Progenitor cell of endocrine pancreas (in vitro differentiated cells): ENCODE results near the gene NDST3. TPM values are rescaled to one million over a fixed set of nuclear protein-coding genes. Genes with fewer than 3 reads are reported as not detected.

Experiments used
- DNase-seq: peaks from one replicate; pipeline ENCODE4 v3.0.0; 2021; ENCODE audit warnings: low spot score; ENCODE audit not compliant: unreplicated experiment
- H3K27ac Mint-ChIP-seq: 2 replicates; pipeline ENCODE4 v1.8.0; 2021; ENCODE audit warnings: mild to moderate bottlenecking, moderate library complexity, mixed read lengths
- H3K27me3 Mint-ChIP-seq: 2 replicates; pipeline ENCODE4 v1.8.0; 2021; ENCODE audit warnings: mixed read lengths
- H3K36me3 Mint-ChIP-seq: 2 replicates; pipeline ENCODE4 v1.8.0; 2022; ENCODE audit warnings: mixed read lengths; ENCODE audit not compliant: insufficient read depth
- H3K4me1 Mint-ChIP-seq: 2 replicates; pipeline ENCODE4 v1.8.0; 2021; ENCODE audit warnings: low read depth, mixed read lengths
- H3K4me3 Mint-ChIP-seq: 2 replicates; pipeline ENCODE4 v1.8.0; 2021; ENCODE audit warnings: low read depth, mild to moderate bottlenecking, moderate library complexity, mixed read lengths
- H3K9me3 Mint-ChIP-seq: 2 replicates; pipeline ENCODE4 v1.8.0; 2021; ENCODE audit warnings: low read depth, mixed read lengths
- CTCF ChIP-seq: fragments of 200-600 bp; sonication (generic); IDR thresholded peaks from one replicate; pipeline ENCODE4 v1.5.0; 2021; ENCODE audit warnings: antibody characterized with exemption, mild to moderate bottlenecking; ENCODE audit not compliant: unreplicated experiment
- total RNA-seq: library from RNA; stranded (reverse); gene quantifications from 2 replicates; pipeline ENCODE4 v1.2.1, GENCODE V29; 2021

Gene NDST3
- total RNA-seq, 1 donor from 2014 or later, result 1.8 TPM

GRCh38 chr4:118076958-118077766 is 42.9 kb downstream of the NDST3 start:
- no peaks in the 10 kb centered on the region for H3K4me1 Mint-ChIP-seq
- no peak for DNase-seq
- TF ChIP-seq CTCF, result peak; percentile 46
- H3K27ac Mint-ChIP-seq, result no peak overlapping the region
- H3K27me3 Mint-ChIP-seq, result no peaks in the 10 kb centered on the region
- no peaks in the 10 kb centered on the region for H3K36me3 Mint-ChIP-seq
- peaks cover 9% of the 10 kb centered on the region for H3K9me3 Mint-ChIP-seq
- no peak overlapping the region for H3K4me3 Mint-ChIP-seq

GRCh38 chr4:118077767-118078105 is 43.5 kb downstream of the NDST3 start:
- Mint-ChIP-seq H3K27me3 (no peaks in the 10 kb centered on the region), H3K4me1 (no peaks in the 10 kb centered on the region), H3K4me3 (no peak overlapping the region), H3K27ac (no peak overlapping the region), H3K9me3 (peaks cover 9% of the 10 kb centered on the region), H3K36me3 (no peaks in the 10 kb centered on the region)
- DNase-seq, result no peak
- TF ChIP-seq CTCF, result no peak

- Mint-ChIP-seq H3K36me3 (no peaks in the 10 kb centered on the region), H3K4me1 (no peaks in the 10 kb centered on the region), H3K4me3 (no peak overlapping the region), H3K9me3 (peaks cover 5% of the 10 kb centered on the region), H3K27me3 (no peaks in the 10 kb centered on the region), H3K27ac (no peak overlapping the region)
- no peak for DNase-seq
- no peak for TF ChIP-seq CTCF
These were observed 47.1 kb downstream of the NDST3 start for GRCh38 chr4:118081434-118081833.

GRCh38 chr4:118082182-118082581 is 47.9 kb downstream of the NDST3 start:
- Mint-ChIP-seq H3K4me1 (no peaks in the 10 kb centered on the region), H3K27me3 (no peaks in the 10 kb centered on the region), H3K4me3 (no peak overlapping the region), H3K27ac (no peak overlapping the region), H3K36me3 (no peaks in the 10 kb centered on the region), H3K9me3 (no peaks in the 10 kb centered on the region)
- DNase-seq, result no peak
- no peak for TF ChIP-seq CTCF

- no peak for TF ChIP-seq CTCF
- Mint-ChIP-seq H3K36me3 (no peaks in the 10 kb centered on the region), H3K4me1 (no peaks in the 10 kb centered on the region), H3K27ac (no peak overlapping the region), H3K9me3 (no peaks in the 10 kb centered on the region), H3K27me3 (no peaks in the 10 kb centered on the region), H3K4me3 (no peak overlapping the region)
- DNase-seq, result no peak
These were observed 51.4 kb downstream of the NDST3 start for GRCh38 chr4:118085700-118086099.
